ENCODE data around the gene SMIM24. TPM values are rescaled to one million over a fixed set of nuclear protein-coding genes. Genes with fewer than 3 reads are reported as not detected.

Gene SMIM24
- total RNA-seq, 2 experiments from 2014 or later, result 2.2 to 2.5 TPM

- Mint-ChIP-seq H3K36me3 (peaks cover 13% of the 10 kb centered on the region), H3K4me3 (no peak overlapping the region), H3K9me3 (no peaks in the 10 kb centered on the region), H3K4me1 (peaks cover 12% of the 10 kb centered on the region), H3K27me3 (no peaks in the 10 kb centered on the region), H3K27ac (no peak overlapping the region)
- DNase-seq, result no peak
Observed at GRCh38 chr19:3493651-3494050, 13.3 kb upstream of the SMIM24 start.

GRCh38 chr19:3492919-3493318 lies 12.6 kb upstream of the SMIM24 start:
- no peak overlapping the region for H3K27ac Mint-ChIP-seq
- peaks cover 7% of the 10 kb centered on the region for H3K4me1 Mint-ChIP-seq

GRCh38 chr19:3492131-3492839 lies 12.0 kb upstream of the SMIM24 start:
- DNase-seq, result no peak
- Mint-ChIP-seq H3K4me1 (peaks cover 5% of the 10 kb centered on the region), H3K36me3 (peaks cover 9% of the 10 kb centered on the region), H3K9me3 (no peaks in the 10 kb centered on the region), H3K4me3 (no peak overlapping the region), H3K27me3 (no peaks in the 10 kb centered on the region), H3K27ac (no peak overlapping the region)

More at GRCh38 chr19:3492919-3493318, 12.6 kb upstream of the SMIM24 start:
- Mint-ChIP-seq H3K9me3 (no peaks in the 10 kb centered on the region), H3K27me3 (no peaks in the 10 kb centered on the region), H3K4me3 (no peak overlapping the region), H3K36me3 (peaks cover 11% of the 10 kb centered on the region)
- DNase-seq, result no peak

- peaks cover 6% of the 10 kb centered on the region for H3K36me3 Mint-ChIP-seq
- H3K9me3 Mint-ChIP-seq, result no peaks in the 10 kb centered on the region
- peaks cover 2% of the 10 kb centered on the region for H3K4me1 Mint-ChIP-seq
- DNase-seq, result no peak
- H3K27ac Mint-ChIP-seq, result no peak overlapping the region
- no peaks in the 10 kb centered on the region for H3K27me3 Mint-ChIP-seq
- no peak overlapping the region for H3K4me3 Mint-ChIP-seq
Observed at GRCh38 chr19:3491396-3492119, 11.2 kb upstream of the SMIM24 start.

GRCh38 chr19:3483226-3483628 lies 2.9 kb upstream of the SMIM24 start, which contains the start of gene SMIM44:
Gene SMIM44, minus strand, starts transcription at chr19:3483441. Its CDS starts 38 bp downstream, at chr19:3483403.
- Mint-ChIP-seq H3K9me3 (no peaks in the 10 kb centered on the region), H3K4me3 (no peak within 1 kb of the TSS)
- no peak for DNase-seq

GRCh38 chr19:3482507-3483225 lies 2.3 kb upstream of the SMIM24 start:
- H3K4me3 Mint-ChIP-seq, result no peak overlapping the region
- no peaks in the 10 kb centered on the region for H3K9me3 Mint-ChIP-seq
- DNase-seq, result no peak
- peaks cover 8% of the 10 kb centered on the region for H3K4me1 Mint-ChIP-seq
- H3K27ac Mint-ChIP-seq, result no peak overlapping the region
- H3K36me3 Mint-ChIP-seq, result no peaks in the 10 kb centered on the region
- no peaks in the 10 kb centered on the region for H3K27me3 Mint-ChIP-seq

More at GRCh38 chr19:3483226-3483628, 2.9 kb upstream of the SMIM24 start, which contains the start of gene SMIM44:
- no peaks in the 10 kb centered on the region for H3K36me3 Mint-ChIP-seq
- no peak within 1 kb of the TSS for H3K27ac Mint-ChIP-seq
- H3K27me3 Mint-ChIP-seq, result no peaks in the 10 kb centered on the region
- H3K4me1 Mint-ChIP-seq, result peaks cover 5% of the 10 kb centered on the region

- Mint-ChIP-seq H3K36me3 (no peaks in the 10 kb centered on the region), H3K27me3 (no peaks in the 10 kb centered on the region), H3K4me3 (no peak overlapping the region), H3K9me3 (no peaks in the 10 kb centered on the region), H3K4me1 (peaks cover 8% of the 10 kb centered on the region), H3K27ac (no peak overlapping the region)
- no peak for DNase-seq
Observed at GRCh38 chr19:3481241-3482090, 1.1 kb upstream of the SMIM24 start.

- no peak overlapping the region for H3K4me3 Mint-ChIP-seq
- no peak overlapping the region for H3K27ac Mint-ChIP-seq
- H3K4me1 Mint-ChIP-seq, result peaks cover 8% of the 10 kb centered on the region
- H3K9me3 Mint-ChIP-seq, result no peaks in the 10 kb centered on the region
- H3K27me3 Mint-ChIP-seq, result no peaks in the 10 kb centered on the region
- H3K36me3 Mint-ChIP-seq, result no peaks in the 10 kb centered on the region
- peak; percentile 43 for DNase-seq
Observed at GRCh38 chr19:3479834-3480215, 500 bp downstream of the SMIM24 start.

- peaks cover 8% of the 10 kb centered on the region for H3K4me1 Mint-ChIP-seq
- no peak overlapping the region for H3K27ac Mint-ChIP-seq
- no peaks in the 10 kb centered on the region for H3K27me3 Mint-ChIP-seq
- peak overlapping the region; percentile 75 for H3K4me3 Mint-ChIP-seq
- peak; percentile 49 for DNase-seq
- no peaks in the 10 kb centered on the region for H3K9me3 Mint-ChIP-seq
- H3K36me3 Mint-ChIP-seq, result no peaks in the 10 kb centered on the region
Observed at GRCh38 chr19:3479177-3479833, 1.0 kb downstream of the SMIM24 start.

GRCh38 chr19:3478409-3479176 lies 1.7 kb downstream of the SMIM24 start:
- no peaks in the 10 kb centered on the region for H3K36me3 Mint-ChIP-seq
- peak; percentile 16 for DNase-seq
- H3K27ac Mint-ChIP-seq, result no peak overlapping the region
- H3K4me1 Mint-ChIP-seq, result peaks cover 8% of the 10 kb centered on the region
- H3K9me3 Mint-ChIP-seq, result no peaks in the 10 kb centered on the region
- peak overlapping the region; percentile 75 for H3K4me3 Mint-ChIP-seq
- no peaks in the 10 kb centered on the region for H3K27me3 Mint-ChIP-seq

GRCh38 chr19:3477951-3478350 lies 2.4 kb downstream of the SMIM24 start:
- no peaks in the 10 kb centered on the region for H3K36me3 Mint-ChIP-seq
- H3K27me3 Mint-ChIP-seq, result no peaks in the 10 kb centered on the region
- no peaks in the 10 kb centered on the region for H3K9me3 Mint-ChIP-seq
- DNase-seq, result no peak
- peaks cover 8% of the 10 kb centered on the region for H3K4me1 Mint-ChIP-seq
- peak overlapping the region; percentile 50 for H3K4me3 Mint-ChIP-seq
- no peak overlapping the region for H3K27ac Mint-ChIP-seq

- peaks cover 8% of the 10 kb centered on the region for H3K4me1 Mint-ChIP-seq
- no peaks in the 10 kb centered on the region for H3K36me3 Mint-ChIP-seq
- no peaks in the 10 kb centered on the region for H3K9me3 Mint-ChIP-seq
- H3K4me3 Mint-ChIP-seq, result no peak overlapping the region
- H3K27me3 Mint-ChIP-seq, result no peaks in the 10 kb centered on the region
- DNase-seq, result no peak
- H3K27ac Mint-ChIP-seq, result no peak overlapping the region
Observed at GRCh38 chr19:3477506-3477905, 2.8 kb downstream of the SMIM24 start.

GRCh38 chr19:3476830-3477229 lies 3.5 kb downstream of the SMIM24 start:
- no peak overlapping the region for H3K27ac Mint-ChIP-seq
- H3K27me3 Mint-ChIP-seq, result no peaks in the 10 kb centered on the region
- DNase-seq, result no peak
- peaks cover 8% of the 10 kb centered on the region for H3K4me1 Mint-ChIP-seq
- no peaks in the 10 kb centered on the region for H3K9me3 Mint-ChIP-seq
- H3K4me3 Mint-ChIP-seq, result no peak overlapping the region
- no peaks in the 10 kb centered on the region for H3K36me3 Mint-ChIP-seq

Data from activated naive CD8-positive, alpha-beta T cell treated with anti-CD3 and anti-CD28 coated beads for 36 hours (primary cell).